A673 (cell line): ENCODE data around the gene SRPX. TPM values are rescaled to one million over a fixed set of nuclear protein-coding genes. Genes with fewer than 3 reads are reported as not detected.
A peak's percentile ranks its signal among the peaks of the same experiment; 100 is the strongest.

Source experiments
- BruUV-seq: library from RNA; stranded (reverse); fragments of 400-500 nt; replicated peaks from 2 replicates; lab custom pipeline; 2021; lab: Mats Ljungman, UMichigan
- CTCF ChIA-PET: fragments of 300-600 bp; sonication (Branson Sonifier 250); formaldehyde crosslinking; loops from one replicate; lab custom pipeline; 2022; ENCODE audit warnings: antibody characterized with exemption; lab: Charles Lee
- POLR2A ChIA-PET: fragments of 300-600 bp; sonication (Branson Sonifier 250); formaldehyde crosslinking; loops from one replicate; lab custom pipeline; 2022; ENCODE audit warnings: antibody characterized with exemption; ENCODE audit not compliant: low non-redundant PET; lab: Charles Lee
- DNase-seq: peaks from one replicate; pipeline ENCODE4 v3.0.0-alpha.2; 2015; ENCODE audit warnings: low spot score
- H3K27ac ChIP-seq: fragments of 200-600 bp; sonication (generic); 2 replicates; pipeline ENCODE4 v1.5.1; 2016; ENCODE audit warnings: mixed run types, low read depth, mild to moderate bottlenecking, mixed read lengths, antibody characterized with exemption, low read length; ENCODE audit not compliant: poor library complexity, severe bottlenecking
- H3K27me3 ChIP-seq: fragments of 200-600 bp; sonication (generic); replicated peaks from 2 replicates; pipeline ENCODE4 v1.6.1; 2017; ENCODE audit warnings: mixed run types, low read depth, mild to moderate bottlenecking, mixed read lengths, antibody characterized with exemption, low read length; ENCODE audit not compliant: insufficient read depth, poor library complexity
- H3K36me3 ChIP-seq: fragments of 200-600 bp; sonication (generic); 2 replicates; pipeline ENCODE4 v1.6.1; 2016; ENCODE audit warnings: mixed run types, mild to moderate bottlenecking, mixed read lengths, antibody characterized with exemption, low read length; ENCODE audit not compliant: insufficient read depth, poor library complexity, severe bottlenecking
- H3K4me1 ChIP-seq: fragments of 200-600 bp; sonication (generic); 2 replicates; pipeline ENCODE4 v1.6.1; 2017; ENCODE audit warnings: mixed run types, mild to moderate bottlenecking, mixed read lengths, antibody characterized with exemption, low read length; ENCODE audit not compliant: insufficient read depth, poor library complexity, severe bottlenecking
- H3K4me3 ChIP-seq: fragments of 200-600 bp; sonication (generic); 2 replicates; pipeline ENCODE4 v1.5.1; 2016; ENCODE audit warnings: low read depth, mixed run types, mild to moderate bottlenecking, mixed read lengths, low read length; ENCODE audit not compliant: poor library complexity, severe bottlenecking
- H3K9me3 ChIP-seq: fragments of 200-600 bp; sonication (generic); 2 replicates; pipeline ENCODE4 v1.6.1; 2016; ENCODE audit warnings: mixed run types, low read depth, mild to moderate bottlenecking, mixed read lengths, antibody characterized with exemption, low read length; ENCODE audit not compliant: poor library complexity, severe bottlenecking
- CTCF ChIP-seq: fragments of 300-800, 200-600 bp; sonication (generic); conservative IDR thresholded peaks from 2 replicates; pipeline ENCODE4 v1.5.1; 2017; ENCODE audit warnings: low read depth, mild to moderate bottlenecking, antibody characterized with exemption, low read length, moderate library complexity, mixed read lengths
- EZH2 ChIP-seq: fragments of 200-600 bp; sonication (generic); IDR thresholded peaks from 2 replicates; pipeline ENCODE4 v1.6.1; 2017; ENCODE audit warnings: borderline replicate concordance, low read depth, mild to moderate bottlenecking, mixed read lengths, antibody characterized with exemption, low read length; ENCODE audit not compliant: poor library complexity, severe bottlenecking
- intact Hi-C: fragments of 100-400 bp; cut with micrococcal nuclease; formaldehyde crosslinking; loops from one replicate; pipeline ENCODE4 v1.10.0; 2022; ENCODE audit not compliant: unreplicated experiment
- total RNA-seq: library from RNA; stranded (reverse); gene quantifications from 2 replicates; pipeline ENCODE4 v1.2.3, GENCODE V29; 2021

Gene SRPX
- total RNA-seq, 1 experiment from 2014 or later, result 1.1 TPM

- ChIA-PET CTCF (no interaction called here), POLR2A (no interaction called here)
- intact Hi-C loops, result no loop called here
- Histone ChIP-seq H3K4me3 (no peak overlapping the region), H3K27ac (no peak overlapping the region), H3K27me3 (no peaks in the 10 kb centered on the region), H3K4me1 (no peaks in the 10 kb centered on the region), H3K36me3 (no peaks in the 10 kb centered on the region), H3K9me3 (no peaks in the 10 kb centered on the region)
- BruUV-seq, result no TSS peak
- TF ChIP-seq EZH2 (no peak), CTCF (no peak)
- DNase-seq, result no peak
These were observed 42.3 kb downstream of the SRPX start for GRCh38 chrX:38178396-38178795.

GRCh38 chrX:38175139-38175538 lies 45.5 kb downstream of the SRPX start:
- POLR2A ChIA-PET, result no interaction called here
- CTCF ChIA-PET, result interaction anchor here (1.3 kb wide), 1 partner anchor 429 kb away, joined by 9 read pairs; no protein-coding TSS in a partner anchor
- no peaks in the 10 kb centered on the region for H3K4me1 ChIP-seq
- no TSS peak for BruUV-seq
- peak; percentile 72 for DNase-seq
- no peaks in the 10 kb centered on the region for H3K36me3 ChIP-seq
- TF ChIP-seq CTCF (peak; percentile 67), EZH2 (no peak)
- H3K27ac ChIP-seq, result no peak overlapping the region
- H3K27me3 ChIP-seq, result no peaks in the 10 kb centered on the region
- H3K9me3 ChIP-seq, result no peaks in the 10 kb centered on the region
- intact Hi-C loops, result loop anchor here (2.0 kb wide), 2 partner anchors 248 to 430 kb away; no protein-coding TSS in a partner anchor
- no peak overlapping the region for H3K4me3 ChIP-seq

DNA sequence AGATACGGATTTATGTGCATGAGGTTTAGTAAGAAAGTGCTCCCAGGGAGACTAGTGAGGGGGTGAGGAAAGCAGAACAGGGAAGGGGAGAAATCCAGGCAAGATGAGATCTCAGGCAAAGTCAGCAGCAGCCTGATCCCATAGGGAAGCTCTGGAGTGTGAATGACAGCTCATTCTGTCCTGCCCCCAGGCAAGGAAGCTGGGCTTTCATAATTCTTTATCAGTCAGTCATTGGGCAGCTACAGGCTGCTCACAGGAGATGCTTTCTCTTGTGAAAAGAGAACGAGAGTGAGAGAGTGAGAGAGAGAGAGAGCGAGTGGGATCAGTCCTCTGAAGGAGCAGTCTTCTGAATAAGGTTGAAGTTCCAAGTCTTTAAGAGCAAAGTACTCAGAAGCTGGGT lies 48.1 kb downstream of the SRPX start:
- POLR2A ChIA-PET, result no interaction called here
- H3K27ac ChIP-seq, result no peak overlapping the region
- no peaks in the 10 kb centered on the region for H3K4me1 ChIP-seq
- no peak for DNase-seq
- H3K9me3 ChIP-seq, result no peaks in the 10 kb centered on the region
- intact Hi-C loops, result no loop called here
- no peaks in the 10 kb centered on the region for H3K27me3 ChIP-seq
- CTCF ChIA-PET, result interaction anchor here (0.9 kb wide), 1 partner anchor 427 kb away, joined by 3 read pairs; no protein-coding TSS in a partner anchor
- no peak overlapping the region for H3K4me3 ChIP-seq
- no peak for TF ChIP-seq EZH2
- no peak for TF ChIP-seq CTCF
- no peaks in the 10 kb centered on the region for H3K36me3 ChIP-seq
- BruUV-seq, result no TSS peak
